ENCODE measurements around the gene PTER.

The PTER gene

GRCh38 chr10:16470747-16471146 lies 33.9 kb downstream of the PTER start:
- no peak for DNase-seq (ENCODE audit: low spot score)

- no peak for DNase-seq (ENCODE audit: low spot score)
These were observed 36.0 kb downstream of the PTER start for GRCh38 chr10:16472828-16473227.

- DNase-seq (ENCODE audit: low spot score): no peak
These were observed 40.9 kb downstream of the PTER start for GRCh38 chr10:16477757-16478156.

- DNase-seq (ENCODE audit: low spot score): no peak
These were observed 42.0 kb downstream of the PTER start for GRCh38 chr10:16478801-16479200.

- DNase-seq (ENCODE audit: low spot score): no peak
These were observed 44.4 kb downstream of the PTER start for GRCh38 chr10:16481052-16481728.

GRCh38 chr10:16483241-16483917 lies 46.6 kb downstream of the PTER start:
- DNase-seq (ENCODE audit: low spot score): no peak

- no peak for DNase-seq (ENCODE audit: low spot score)
These were observed 53.7 kb downstream of the PTER start for GRCh38 chr10:16490511-16490910.

- DNase-seq (ENCODE audit: low spot score): no peak
These were observed 55.1 kb downstream of the PTER start for GRCh38 chr10:16491933-16492332.

GRCh38 chr10:16493884-16494536 lies 57.2 kb downstream of the PTER start:
- no peak for DNase-seq (ENCODE audit: low spot score)

- DNase-seq (ENCODE audit: low spot score): no peak
These were observed 61.1 kb downstream of the PTER start for GRCh38 chr10:16497911-16498310.

- no peak for DNase-seq (ENCODE audit: low spot score)
These were observed 68.4 kb downstream of the PTER start for GRCh38 chr10:16505161-16505560.

- no peak for DNase-seq (ENCODE audit: low spot score)
These were observed 73.2 kb downstream of the PTER start for GRCh38 chr10:16509996-16510395.

GRCh38 chr10:16510843-16511242 lies 74.0 kb downstream of the PTER start:
- no peak for DNase-seq (ENCODE audit: low spot score)

GRCh38 chr10:16518822-16519221 lies 82.0 kb downstream of the PTER start:
- DNase-seq (ENCODE audit: low spot score): no peak

GRCh38 chr10:16519250-16519907 lies 82.6 kb downstream of the PTER start:
- no peak for DNase-seq (ENCODE audit: low spot score)

- peak; percentile 22 for DNase-seq (ENCODE audit: low spot score)
These were observed 83.4 kb downstream of the PTER start for GRCh38 chr10:16519908-16520861.

GRCh38 chr10:16520900-16521299 lies 84.1 kb downstream of the PTER start:
- peak; percentile 14 for DNase-seq (ENCODE audit: low spot score)

- peak; percentile 28 for DNase-seq (ENCODE audit: low spot score)
These were observed 84.7 kb downstream of the PTER start, which contains the start of gene C1QL3 for GRCh38 chr10:16521311-16522016. Gene C1QL3, minus strand, starts transcription at chr10:16521879. Its CDS starts 814 bp downstream, at chr10:16521065.

- no peak for DNase-seq (ENCODE audit: low spot score)
These were observed 90.6 kb downstream of the PTER start for GRCh38 chr10:16527452-16527851.

GRCh38 chr10:16529853-16530252 lies 93.0 kb downstream of the PTER start:
- no peak for DNase-seq (ENCODE audit: low spot score)

GRCh38 chr10:16536155-16536554 lies 99.3 kb downstream of the PTER start:
- DNase-seq (ENCODE audit: low spot score): no peak
